Smooth muscle cell (in vitro differentiated cells): Measurements from ENCODE around the gene CIROP. TPM values are rescaled to one million over a fixed set of nuclear protein-coding genes. Genes with fewer than 3 reads are reported as not detected.

Experiments
- DNase-seq: peaks from one replicate; lab custom pipeline; 2025; ENCODE audit not compliant: unreplicated experiment; lab: John Stamatoyannopoulos, UW
- H2AFZ ChIP-seq: fragments of 200-600 bp; sonication (generic); 2 replicates; pipeline ENCODE4 v1.6.0; 2016; ENCODE audit warnings: antibody characterized with exemption, low read depth, mild to moderate bottlenecking
- H3F3A ChIP-seq: fragments of 200-600 bp; sonication (generic); 2 replicates; pipeline ENCODE4 v1.6.0; 2017; ENCODE audit warnings: antibody characterized with exemption, low read depth
- H3K27ac ChIP-seq: fragments of 200-600 bp; sonication (generic); 2 replicates; pipeline ENCODE4 v1.5.1; 2016; ENCODE audit warnings: low read depth, mild to moderate bottlenecking
- H3K27me3 ChIP-seq: fragments of 200-600 bp; sonication (generic); 2 replicates; pipeline ENCODE4 v1.6.1; 2016; ENCODE audit warnings: low read depth, mild to moderate bottlenecking
- H3K36me3 ChIP-seq: fragments of 200-600 bp; sonication (generic); 2 replicates; pipeline ENCODE4 v1.5.1; 2016; ENCODE audit warnings: low read depth
- H3K4me1 ChIP-seq: fragments of 200-600 bp; sonication (generic); 2 replicates; pipeline ENCODE4 v1.5.1; 2016; ENCODE audit warnings: low read depth
- H3K4me2 ChIP-seq: fragments of 200-600 bp; sonication (generic); 2 replicates; pipeline ENCODE4 v1.6.0; 2016; ENCODE audit warnings: mild to moderate bottlenecking
- H3K4me3 ChIP-seq: fragments of 200-600 bp; sonication (generic); 2 replicates; pipeline ENCODE4 v1.5.1; 2016; ENCODE audit warnings: mild to moderate bottlenecking
- H3K79me2 ChIP-seq: fragments of 200-600 bp; sonication (generic); 2 replicates; pipeline ENCODE4 v1.6.0; 2016; ENCODE audit warnings: low read depth, mild to moderate bottlenecking
- H3K9ac ChIP-seq: fragments of 200-600 bp; sonication (generic); 2 replicates; pipeline ENCODE4 v1.6.0; 2016; ENCODE audit warnings: low read depth
- H3K9me3 ChIP-seq: fragments of 200-600 bp; sonication (generic); replicated peaks from 2 replicates; pipeline ENCODE4 v1.5.1; 2016; ENCODE audit warnings: low read depth
- H4K20me1 ChIP-seq: fragments of 200-600 bp; sonication (generic); 2 replicates; pipeline ENCODE4 v1.6.0; 2016; ENCODE audit warnings: low read depth
- WGBS: methylation state at CpG from one replicate; pipeline ENCODE4 v1.1.7; 2016; ENCODE audit warnings: low lambda C conversion rate; 5-methylcytosine and 5-hydroxymethylcytosine counted together
- polyA plus RNA-seq: library from polyadenylated mRNA; unstranded; fragments of >200 nt; fragmentation: Nextera tagmentation; extraction: Ambion mirVana; gene quantifications from 2 replicates; pipeline ENCODE4 v1.2.1, GENCODE V29; 2016
- total RNA-seq: library from RNA; depleted of rRNA; stranded (reverse); fragments of >200 nt; gene quantifications from 2 replicates; pipeline ENCODE4 v1.2.3, GENCODE V29; 2014
- TF ChIP-seq, protein P1 (sequence below): fragments of 200-600 bp; sonication (generic); IDR thresholded peaks from 2 replicates; pipeline ENCODE4 v1.5.1; 2017; ENCODE audit warnings: borderline replicate concordance, mild to moderate bottlenecking, antibody characterized with exemption; ENCODE audit not compliant: insufficient read depth, poor library complexity, severe bottlenecking

The CIROP gene
- total and polyA plus RNA-seq, 2 experiments from 2014 or later = not detected

DNA sequence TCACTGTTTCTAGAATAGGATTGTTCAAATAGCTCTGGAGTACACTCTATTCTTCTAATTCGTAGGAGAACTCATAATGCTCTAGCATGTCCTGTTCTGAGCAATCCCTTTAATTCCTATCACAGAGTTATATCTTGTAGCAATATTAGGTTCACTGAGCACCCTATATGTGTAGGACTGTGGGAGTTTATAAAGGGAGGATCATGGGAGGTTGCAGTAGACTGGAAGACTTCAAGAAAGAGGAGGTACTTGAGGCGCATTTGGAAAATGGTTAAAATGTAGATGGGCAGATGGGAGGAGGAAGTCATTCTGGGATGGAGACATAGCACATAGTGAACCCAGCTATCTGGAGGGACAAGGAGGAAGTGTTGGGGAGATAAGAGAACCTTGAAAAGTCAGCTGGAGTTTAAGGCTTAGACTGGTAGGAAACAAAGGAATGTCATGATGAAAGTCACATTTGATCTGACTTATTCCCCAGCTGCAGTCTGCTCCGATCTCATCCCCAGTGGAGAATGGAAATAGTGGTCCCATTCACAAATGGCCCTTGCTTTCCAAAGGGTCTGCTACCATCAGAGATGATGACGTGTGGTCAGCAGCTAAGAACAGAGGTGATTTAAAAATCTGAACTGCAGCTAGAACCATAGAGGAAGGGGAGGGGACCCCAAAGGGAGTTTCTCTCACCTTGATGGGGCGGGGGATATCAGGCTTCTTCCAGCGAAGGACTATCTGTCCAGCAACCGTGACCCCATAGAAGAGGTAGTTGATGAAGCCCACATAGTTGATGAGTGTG lies 24.4 kb upstream of the CIROP start:
- Histone ChIP-seq H3F3A (no peaks in the 10 kb centered on the region), H3K79me2 (no peaks in the 10 kb centered on the region), H3K4me2 (no peak overlapping the region), H3K36me3 (no peaks in the 10 kb centered on the region), H3K4me3 (no peak overlapping the region), H3K27ac (no peak overlapping the region), H3K9me3 (no peaks in the 10 kb centered on the region), H3K4me1 (no peaks in the 10 kb centered on the region), H3K27me3 (no peaks in the 10 kb centered on the region), H4K20me1 (no peaks in the 10 kb centered on the region), H2AFZ (no peak overlapping the region), H3K9ac (no peak overlapping the region)
- DNase-seq = no peak
- TF ChIP-seq, protein P1, sequence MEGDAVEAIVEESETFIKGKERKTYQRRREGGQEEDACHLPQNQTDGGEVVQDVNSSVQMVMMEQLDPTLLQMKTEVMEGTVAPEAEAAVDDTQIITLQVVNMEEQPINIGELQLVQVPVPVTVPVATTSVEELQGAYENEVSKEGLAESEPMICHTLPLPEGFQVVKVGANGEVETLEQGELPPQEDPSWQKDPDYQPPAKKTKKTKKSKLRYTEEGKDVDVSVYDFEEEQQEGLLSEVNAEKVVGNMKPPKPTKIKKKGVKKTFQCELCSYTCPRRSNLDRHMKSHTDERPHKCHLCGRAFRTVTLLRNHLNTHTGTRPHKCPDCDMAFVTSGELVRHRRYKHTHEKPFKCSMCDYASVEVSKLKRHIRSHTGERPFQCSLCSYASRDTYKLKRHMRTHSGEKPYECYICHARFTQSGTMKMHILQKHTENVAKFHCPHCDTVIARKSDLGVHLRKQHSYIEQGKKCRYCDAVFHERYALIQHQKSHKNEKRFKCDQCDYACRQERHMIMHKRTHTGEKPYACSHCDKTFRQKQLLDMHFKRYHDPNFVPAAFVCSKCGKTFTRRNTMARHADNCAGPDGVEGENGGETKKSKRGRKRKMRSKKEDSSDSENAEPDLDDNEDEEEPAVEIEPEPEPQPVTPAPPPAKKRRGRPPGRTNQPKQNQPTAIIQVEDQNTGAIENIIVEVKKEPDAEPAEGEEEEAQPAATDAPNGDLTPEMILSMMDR = no peak
- WGBS = 93% methylated on average over 7 of the region's 7 CpGs

DNA sequence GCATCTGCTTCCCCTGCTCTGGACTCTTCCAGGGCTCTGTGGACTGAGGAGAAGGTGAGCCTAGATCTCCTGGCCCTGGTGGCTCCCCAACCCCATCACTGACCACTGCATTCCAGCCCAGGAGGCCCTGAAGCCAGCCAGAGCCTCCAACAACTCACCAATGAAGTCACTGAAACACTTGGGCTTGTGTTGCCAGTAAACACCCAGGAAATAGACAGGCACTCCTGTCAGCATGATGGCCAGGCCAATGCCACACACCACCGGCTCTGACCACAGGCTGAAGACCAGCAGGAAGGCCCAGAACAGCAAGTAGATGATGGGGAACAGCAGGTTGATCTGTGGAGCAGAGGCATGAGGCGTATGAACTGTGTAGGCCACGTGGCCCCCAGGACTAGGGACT lies 23.1 kb upstream of the CIROP start:
- no peak overlapping the region for H2AFZ ChIP-seq
- H3K27me3 ChIP-seq = no peaks in the 10 kb centered on the region
- no peaks in the 10 kb centered on the region for H3K4me1 ChIP-seq
- H4K20me1 ChIP-seq = no peaks in the 10 kb centered on the region
- H3K9me3 ChIP-seq = no peaks in the 10 kb centered on the region
- H3K9ac ChIP-seq = no peak overlapping the region
- H3K79me2 ChIP-seq = no peaks in the 10 kb centered on the region
- H3F3A ChIP-seq = no peaks in the 10 kb centered on the region
- no peak overlapping the region for H3K4me3 ChIP-seq
- no peak for DNase-seq
- no peak overlapping the region for H3K27ac ChIP-seq
- TF ChIP-seq, protein P1 = no peak
- H3K4me2 ChIP-seq = no peak overlapping the region
- no peaks in the 10 kb centered on the region for H3K36me3 ChIP-seq
- WGBS = 87% methylated on average over 3 of the region's 3 CpGs

DNA sequence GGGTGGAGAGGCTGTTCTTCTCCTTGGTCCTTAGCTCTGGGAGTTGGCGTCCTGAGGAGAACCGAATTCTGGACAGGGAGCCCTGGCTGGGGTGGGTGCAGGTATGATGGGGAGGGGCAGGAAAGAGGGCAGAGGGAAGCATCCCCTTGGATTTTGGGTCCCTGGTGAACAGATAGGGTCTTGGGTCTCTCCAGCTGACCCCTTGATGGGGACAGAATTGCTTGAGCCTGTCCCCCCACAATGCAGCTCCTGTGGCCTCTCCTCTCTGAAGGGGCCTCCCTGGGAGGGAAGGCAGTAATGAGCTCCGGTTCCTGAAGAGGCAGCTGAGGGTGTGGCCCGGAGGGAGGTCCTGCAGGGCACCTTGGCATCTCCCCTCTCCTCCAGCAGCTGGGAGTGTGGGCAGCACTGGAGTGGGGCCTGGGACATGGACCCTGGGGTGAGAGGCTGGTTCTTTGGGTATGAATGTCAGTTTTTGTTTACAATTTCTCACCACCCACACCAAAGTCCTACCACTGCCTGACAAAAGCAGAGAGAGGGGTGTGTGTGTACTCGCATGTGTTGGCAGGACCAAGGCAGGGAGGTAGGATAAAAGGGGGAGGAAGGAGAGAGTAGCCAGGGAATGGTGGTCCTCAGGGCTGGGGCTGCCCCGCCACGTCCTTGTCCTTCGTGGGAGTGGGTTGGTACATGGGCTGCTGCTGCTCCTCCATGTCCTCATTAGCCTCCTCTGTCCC lies 21.9 kb upstream of the CIROP start:
- no peaks in the 10 kb centered on the region for H3K79me2 ChIP-seq
- H4K20me1 ChIP-seq = no peaks in the 10 kb centered on the region
- no peak overlapping the region for H3K4me2 ChIP-seq
- H3K4me1 ChIP-seq = peaks cover 2% of the 10 kb centered on the region
- no peak overlapping the region for H3K27ac ChIP-seq
- WGBS = 84% methylated on average over 8 of the region's 8 CpGs
- no peak overlapping the region for H3K9ac ChIP-seq
- TF ChIP-seq, protein P1 = no peak
- no peak for DNase-seq
- H3K4me3 ChIP-seq = no peak overlapping the region
- H3F3A ChIP-seq = peaks cover 6% of the 10 kb centered on the region
- H3K9me3 ChIP-seq = no peaks in the 10 kb centered on the region
- no peak overlapping the region for H2AFZ ChIP-seq
- H3K36me3 ChIP-seq = no peaks in the 10 kb centered on the region
- no peaks in the 10 kb centered on the region for H3K27me3 ChIP-seq
